ENCODE measurements around the gene FMO5.
A peak's percentile ranks its signal among the peaks of the same experiment; 100 is the strongest.

Gene FMO5

GRCh38 chr1:147168626-147169058 is 56.5 kb downstream of the FMO5 start (continued):
- no peak for TF ChIP-seq ZNF26 (tag by site-specific recombination; IDR thresholded peaks at IDR 0.05)
- no peak for TF ChIP-seq CTCF (tag by site-specific recombination; IDR thresholded peaks at IDR 0.05)
- TF ChIP-seq ZNF394 (tag by site-specific recombination; IDR thresholded peaks at IDR 0.05; ENCODE audit: borderline replicate concordance) = 0 out of 2 replicates have a peak, but pooled peaks have one; percentile 25
- no peak for TF ChIP-seq ZNF548 (tag by site-specific recombination; IDR thresholded peaks at IDR 0.05)
- no peak for TF ChIP-seq WT1 (tag by site-specific recombination; IDR thresholded peaks at IDR 0.05)
- TF ChIP-seq ZBTB20 (tag by site-specific recombination; IDR thresholded peaks at IDR 0.05) = no peak
- no peak for TF ChIP-seq ZNF571 (tag by site-specific recombination; IDR thresholded peaks at IDR 0.05)
- TF ChIP-seq ZFP3 (tag by site-specific recombination; IDR thresholded peaks at IDR 0.05; ENCODE audit: low read depth) = no peak
- TF ChIP-seq ZNF175 (tag by site-specific recombination; IDR thresholded peaks at IDR 0.05) = no peak
- TF ChIP-seq OSR2 (tag by site-specific recombination; IDR thresholded peaks at IDR 0.05) = peak; percentile 48
- TF ChIP-seq ZNF514 (tag by site-specific recombination; IDR thresholded peaks at IDR 0.05) = no peak
- TF ChIP-seq ZNF133 (tag by site-specific recombination; IDR thresholded peaks at IDR 0.05) = no peak
- no peak for TF ChIP-seq ZNF10 (tag by site-specific recombination; IDR thresholded peaks at IDR 0.05)
- TF ChIP-seq ZNF19 (tag by site-specific recombination; IDR thresholded peaks at IDR 0.05; ENCODE audit: low read depth) = no peak
- TF ChIP-seq ZNF398 (tag by site-specific recombination; IDR thresholded peaks at IDR 0.05) = no peak
- no peak for TF ChIP-seq ZNF132 (tag by site-specific recombination; IDR thresholded peaks at IDR 0.05; ENCODE audit: borderline replicate concordance)
- TF ChIP-seq ZNF423 (tag by site-specific recombination; IDR thresholded peaks at IDR 0.05) = no peak
- no peak for TF ChIP-seq HIC1 (tag by site-specific recombination; IDR thresholded peaks at IDR 0.05)
- no peak for TF ChIP-seq ZNF777 (tag by site-specific recombination; IDR thresholded peaks at IDR 0.05; ENCODE audit: borderline replicate concordance)
- no peak for TF ChIP-seq ZSCAN4 (tag by site-specific recombination; IDR thresholded peaks at IDR 0.05)
- TF ChIP-seq HOXA7 (CRISPR knock-in tag; IDR thresholded peaks at IDR 0.05; ENCODE audit: borderline replicate concordance) = no peak
- no peak for TF ChIP-seq TCF7L2 (IDR thresholded peaks at IDR 0.05; ENCODE audit: borderline replicate concordance, low read depth, low read length)
- no peak for TF ChIP-seq ZNF202 (tag by site-specific recombination; IDR thresholded peaks at IDR 0.05; ENCODE audit: borderline replicate concordance)
- peak; percentile 60; the same call in 1 of the 2 replicates for TF ChIP-seq FEZF1 (tag by site-specific recombination; IDR thresholded peaks at IDR 0.05)
- TF ChIP-seq ZNF561 (tag by site-specific recombination; IDR thresholded peaks at IDR 0.05; ENCODE audit: borderline replicate concordance) = no peak
